ENCODE data around the gene MGLL. TPM values are rescaled to one million over a fixed set of nuclear protein-coding genes. Genes with fewer than 3 reads are reported as not detected.

The MGLL gene
- total RNA-seq: 49.4 and 49.8 TPM in 2 replicates

GRCh38 chr3:127822041-127822681 lies at the start of gene MGLL:
TSS of gene MGLL (minus strand) at chr3:127822515. CDS start at chr3:127822318, 197 bp downstream.

GRCh38 chr3:127672429-127673190 lies 149.7 kb downstream of the MGLL start, which contains the start of gene ABTB1:
TSS of gene ABTB1 (plus strand) at chr3:127672952. CDS start at chr3:127673026, 74 bp downstream.

Other genes with a start within 250 kb of the MGLL start
- gene TPRA1, start 231.8 kb downstream of the MGLL start, total RNA-seq: 52.5 and 52.6 TPM in 2 replicates
- 89.4 and 93.2 TPM in 2 replicates for gene MCM2, start 224.1 kb downstream of the MGLL start, total RNA-seq
- 7.1 and 8.0 TPM in 2 replicates for gene PODXL2, start 193.3 kb downstream of the MGLL start, total RNA-seq
- gene ABTB1, start 149.6 kb downstream of the MGLL start, total RNA-seq: 7.6 and 9.1 TPM in 2 replicates
- not detected in 2 replicates for gene KBTBD12, start 92.7 kb upstream of the MGLL start, total RNA-seq
- gene SEC61A1, start 229.9 kb upstream of the MGLL start, total RNA-seq: 256 and 265 TPM in 2 replicates